ENCODE data around the gene ZSWIM3. TPM values are rescaled to one million over a fixed set of nuclear protein-coding genes. Genes with fewer than 3 reads are reported as not detected.

Gene ZSWIM3
- total RNA-seq, 1 donor from 2014 or later: 4.8 TPM

GRCh38 chr20:45917790-45918141 lies 60.4 kb downstream of the ZSWIM3 start:
- peak overlapping the region; percentile 45 for H3K4me3 Mint-ChIP-seq
- no peaks in the 10 kb centered on the region for H3K36me3 Mint-ChIP-seq (ENCODE audit: low read depth)
- peaks cover 14% of the 10 kb centered on the region for H3K27me3 Mint-ChIP-seq (ENCODE audit: low read depth)
- H3K9me3 Mint-ChIP-seq: no peaks in the 10 kb centered on the region
- H3K4me1 Mint-ChIP-seq: no peaks in the 10 kb centered on the region
- TF ChIP-seq CTCF (conservative IDR thresholded peaks at IDR 0.05): no peak
- no peak overlapping the region for H3K27ac Mint-ChIP-seq (ENCODE audit: unreplicated experiment)
- no peak for DNase-seq (ENCODE audit: low read depth, low spot score)

- TF ChIP-seq CTCF (conservative IDR thresholded peaks at IDR 0.05): no peak
- Mint-ChIP-seq H3K27ac (ENCODE audit: unreplicated experiment) (no peak overlapping the region), H3K36me3 (ENCODE audit: low read depth) (no peaks in the 10 kb centered on the region)
Observed at GRCh38 chr20:45918182-45918737, 60.8 kb downstream of the ZSWIM3 start.

GRCh38 chr20:45918779-45919537 lies 61.5 kb downstream of the ZSWIM3 start:
- Mint-ChIP-seq H3K4me3 (no peak overlapping the region), H3K27ac (ENCODE audit: unreplicated experiment) (no peak overlapping the region), H3K36me3 (ENCODE audit: low read depth) (no peaks in the 10 kb centered on the region), H3K4me1 (no peaks in the 10 kb centered on the region), H3K27me3 (ENCODE audit: low read depth) (peaks cover 17% of the 10 kb centered on the region), H3K9me3 (no peaks in the 10 kb centered on the region)
- no peak for DNase-seq (ENCODE audit: low read depth, low spot score)
- no peak for TF ChIP-seq CTCF (conservative IDR thresholded peaks at IDR 0.05)

More at GRCh38 chr20:45918182-45918737, 60.8 kb downstream of the ZSWIM3 start:
- Mint-ChIP-seq H3K4me3 (no peak overlapping the region), H3K27me3 (ENCODE audit: low read depth) (peaks cover 17% of the 10 kb centered on the region), H3K9me3 (no peaks in the 10 kb centered on the region), H3K4me1 (no peaks in the 10 kb centered on the region)
- DNase-seq (ENCODE audit: low read depth, low spot score): no peak

GRCh38 chr20:45919542-45920399 lies 62.4 kb downstream of the ZSWIM3 start:
- H3K27ac Mint-ChIP-seq (ENCODE audit: unreplicated experiment): no peak overlapping the region

More at GRCh38 chr20:45919542-45920399, 62.4 kb downstream of the ZSWIM3 start:
- no peak for DNase-seq (ENCODE audit: low read depth, low spot score)
- H3K27me3 Mint-ChIP-seq (ENCODE audit: low read depth): peaks cover 15% of the 10 kb centered on the region
- TF ChIP-seq CTCF (conservative IDR thresholded peaks at IDR 0.05): no peak
- H3K36me3 Mint-ChIP-seq (ENCODE audit: low read depth): no peaks in the 10 kb centered on the region
- H3K4me1 Mint-ChIP-seq: no peaks in the 10 kb centered on the region
- no peaks in the 10 kb centered on the region for H3K9me3 Mint-ChIP-seq
- no peak overlapping the region for H3K4me3 Mint-ChIP-seq
